Stimulated activated CD8-positive, alpha-beta memory T cell treated with anti-CD3 and anti-CD28 coated beads, Interleukin-15, amount 100 ng/mL, for 4 hours (primary cell): ENCODE results near the gene FEN1.

Experiments
- DNase-seq, 2 donors: peaks; one replicate each; pipeline ENCODE4 v3.0.0-alpha.2; 2020; ENCODE audit warnings: low read depth in 2 of 2

The FEN1 gene, protein sequence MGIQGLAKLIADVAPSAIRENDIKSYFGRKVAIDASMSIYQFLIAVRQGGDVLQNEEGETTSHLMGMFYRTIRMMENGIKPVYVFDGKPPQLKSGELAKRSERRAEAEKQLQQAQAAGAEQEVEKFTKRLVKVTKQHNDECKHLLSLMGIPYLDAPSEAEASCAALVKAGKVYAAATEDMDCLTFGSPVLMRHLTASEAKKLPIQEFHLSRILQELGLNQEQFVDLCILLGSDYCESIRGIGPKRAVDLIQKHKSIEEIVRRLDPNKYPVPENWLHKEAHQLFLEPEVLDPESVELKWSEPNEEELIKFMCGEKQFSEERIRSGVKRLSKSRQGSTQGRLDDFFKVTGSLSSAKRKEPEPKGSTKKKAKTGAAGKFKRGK

GRCh38 chr11:61792310-61793082 lies at the start of gene FEN1, which contains the start of gene TMEM258:
TSS of gene FEN1 (plus strand) at chr11:61792911. CDS start at chr11:61795362, 2,451 bp downstream.
TSS of gene TMEM258 (minus strand) at chr11:61792599. CDS start at chr11:61792558, 41 bp downstream.
- peak; percentile 71 to 79 for DNase-seq

- no peak for DNase-seq
Observed at GRCh38 chr11:61743486-61744095, 49.1 kb upstream of the FEN1 start.

- DNase-seq: no peak
Observed at GRCh38 chr11:61744181-61744580, 48.5 kb upstream of the FEN1 start.

GRCh38 chr11:61744609-61745156 lies 48.0 kb upstream of the FEN1 start:
- no peak for DNase-seq

DNA sequence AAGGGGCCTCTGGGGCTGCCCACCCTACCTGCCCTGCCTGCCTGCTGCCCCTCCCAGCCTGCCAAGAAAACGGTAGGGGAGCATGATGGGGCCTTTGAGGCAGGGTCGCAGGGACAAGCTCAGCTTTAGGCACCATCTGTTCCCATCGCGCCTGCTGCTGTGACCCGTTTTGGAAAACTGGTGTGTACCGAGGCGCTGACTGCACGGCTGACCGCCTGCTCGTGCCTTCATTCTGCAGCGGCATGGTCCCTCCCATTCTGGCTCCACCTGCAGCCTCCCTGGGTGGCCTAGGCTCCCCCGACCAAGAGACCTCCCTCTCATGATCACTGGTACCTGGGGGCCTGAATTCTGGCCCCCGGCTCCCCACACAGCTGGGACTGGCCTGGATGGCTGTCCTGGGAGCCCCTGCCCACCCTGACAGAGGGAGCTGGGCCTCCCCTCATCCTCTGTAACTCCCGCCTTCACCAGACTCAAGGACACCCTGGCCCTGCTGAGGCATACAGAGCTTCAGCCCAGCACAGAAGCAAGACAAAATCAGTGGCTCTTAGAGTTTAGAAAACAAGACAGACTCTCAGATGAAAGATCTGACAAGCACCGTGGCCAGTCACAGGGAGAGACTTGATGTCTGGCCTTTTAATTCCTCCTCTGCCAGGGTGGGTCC lies 46.8 kb upstream of the FEN1 start:
- DNase-seq: no peak

DNA sequence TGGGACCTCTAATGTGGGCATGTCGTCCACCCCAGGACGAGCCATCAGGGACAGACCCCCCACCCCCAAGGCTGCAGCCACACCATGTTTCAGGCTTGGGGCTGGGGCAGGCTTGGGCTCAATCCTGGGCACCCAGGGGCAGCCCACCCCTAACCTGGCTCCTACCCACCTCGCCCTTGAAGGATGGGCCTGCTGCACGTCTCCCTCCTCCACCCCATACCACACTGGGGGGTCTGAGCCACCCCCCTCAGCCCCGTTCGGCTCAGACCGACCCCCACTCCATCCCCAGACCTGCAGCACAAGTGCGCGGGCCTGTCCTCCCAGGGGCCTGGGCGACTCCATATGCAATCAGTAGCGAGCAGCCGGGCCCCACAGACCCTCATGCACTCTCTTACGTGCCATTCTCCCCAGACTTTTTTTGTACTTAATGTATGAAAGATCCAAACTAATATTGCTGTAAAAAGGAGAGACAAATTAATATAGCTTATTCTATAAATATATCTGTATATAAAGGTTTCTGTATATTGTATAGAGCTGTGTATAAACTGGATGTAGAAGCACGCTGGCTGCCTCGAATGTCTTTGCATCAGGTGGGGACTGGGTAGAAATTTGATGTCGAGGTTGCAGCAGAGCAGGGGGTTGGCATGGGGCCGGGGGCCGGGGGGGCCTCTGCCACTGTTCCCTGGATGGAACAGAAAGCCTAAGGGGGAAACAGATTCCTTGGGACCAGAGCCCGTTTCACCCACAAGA lies 46.1 kb upstream of the FEN1 start:
- DNase-seq: no peak

GRCh38 chr11:61747192-61747966 lies 45.3 kb upstream of the FEN1 start:
- DNase-seq: no peak

- DNase-seq: no peak
Observed at GRCh38 chr11:61747967-61748285, 44.8 kb upstream of the FEN1 start.

DNA sequence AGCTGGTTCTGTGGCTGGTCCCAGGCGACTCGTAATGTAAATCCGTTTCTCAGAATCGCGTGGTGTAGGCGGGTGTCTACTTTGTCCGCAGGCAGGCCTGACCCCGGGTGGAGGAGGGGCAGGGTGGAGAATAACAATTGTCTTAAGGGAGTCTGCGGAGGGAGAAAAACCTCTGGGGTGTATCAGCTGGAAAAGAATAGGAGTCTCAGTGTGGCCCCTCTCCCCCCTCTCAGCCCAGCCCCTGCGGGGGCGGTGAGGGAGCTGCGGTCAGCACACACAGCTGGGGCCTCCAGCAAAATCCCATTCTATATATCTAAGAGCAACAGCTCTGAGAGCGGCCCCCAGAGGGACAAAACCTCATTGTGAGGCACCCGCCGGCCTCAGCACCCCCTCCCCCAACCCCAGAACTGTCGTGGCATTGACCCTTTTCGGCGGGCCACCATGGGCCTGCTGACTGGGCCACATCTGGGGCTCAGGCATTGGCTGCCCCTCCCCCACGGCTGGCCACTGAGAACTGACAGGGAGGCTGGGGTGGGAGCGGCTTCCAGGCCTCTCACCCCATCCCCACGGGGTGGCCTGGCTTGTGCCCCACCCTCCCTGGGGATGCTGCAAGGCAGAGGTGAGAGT lies 43.0 kb upstream of the FEN1 start:
- no peak for DNase-seq

DNA sequence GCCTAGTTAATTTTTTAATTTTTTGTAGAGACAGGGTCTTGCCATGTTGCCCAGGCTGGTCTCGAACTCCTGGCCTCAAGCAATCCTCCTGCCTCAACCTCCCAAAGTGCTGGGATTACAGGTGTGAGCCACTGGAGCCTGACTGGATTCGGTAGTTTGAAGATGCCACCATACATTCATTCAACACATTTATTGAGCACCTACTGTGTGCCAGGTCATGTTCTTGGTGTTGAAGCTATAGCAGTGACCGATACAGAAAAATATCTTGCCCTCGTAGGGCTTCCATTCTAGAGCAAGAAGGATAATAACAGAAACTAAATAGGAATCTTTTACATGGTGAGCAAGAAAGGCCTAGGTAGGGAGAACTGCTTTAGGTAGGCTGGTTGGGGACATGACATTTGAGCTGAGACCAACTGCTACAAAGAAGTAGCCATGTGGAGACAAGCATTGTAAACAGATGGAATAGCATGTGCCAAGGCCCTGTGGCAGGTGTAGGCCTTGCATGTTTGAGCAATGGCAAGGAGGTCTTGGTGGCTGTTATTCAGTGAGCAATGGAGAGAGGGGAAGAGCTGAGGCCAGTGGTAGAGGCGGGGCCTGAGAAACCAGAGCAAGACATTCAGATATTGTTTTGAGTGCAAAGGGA lies 42.0 kb upstream of the FEN1 start:
- no peak for DNase-seq

GRCh38 chr11:61751384-61751783 lies 41.3 kb upstream of the FEN1 start:
- DNase-seq: no peak

DNA sequence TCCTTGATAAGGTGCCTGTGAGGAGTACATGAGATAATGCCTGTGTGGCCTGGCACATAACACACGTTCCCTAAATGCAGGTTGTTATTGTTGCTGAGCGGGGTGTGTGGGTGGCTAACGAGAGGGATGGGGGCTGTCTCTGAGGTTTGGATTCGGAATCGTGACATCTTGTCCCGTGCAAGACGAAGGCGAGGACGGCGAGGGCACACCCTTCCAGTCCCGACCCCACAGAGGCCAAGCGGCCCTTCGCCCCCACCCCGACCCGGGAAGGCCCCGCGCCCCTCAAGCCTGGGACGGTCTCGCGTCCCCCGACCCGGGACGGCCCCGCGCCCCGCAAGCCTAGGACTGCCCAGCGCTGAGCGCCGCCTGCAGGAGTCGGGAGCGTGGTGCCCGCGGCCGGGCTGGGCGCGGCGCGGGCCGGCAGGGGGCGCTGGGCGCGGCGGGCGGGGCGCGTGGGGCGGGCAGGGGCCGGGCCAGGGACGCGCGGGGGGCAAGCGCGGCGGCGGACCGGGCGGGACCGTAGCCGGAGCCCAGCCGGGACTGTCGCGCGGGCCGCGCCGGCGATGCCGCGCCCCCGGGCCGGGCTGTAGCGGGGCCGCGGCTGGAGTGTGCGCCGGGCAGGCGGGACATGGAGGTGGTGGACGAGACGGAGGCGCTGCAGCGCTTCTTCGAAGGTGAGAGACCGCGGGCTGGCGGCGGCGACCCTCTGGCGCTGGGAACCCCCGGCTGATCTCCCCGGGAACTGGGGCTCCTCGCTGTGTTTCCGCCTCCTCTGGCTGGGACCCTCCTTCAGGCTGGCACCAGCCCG lies 40.4 kb upstream of the FEN1 start, which contains the start of gene MYRF:
MYRF (plus strand) TSS at position 520 of the 808 bp plus-strand sequence; CDS start at position 629, 109 bp downstream.
- peak in 1 of 2 donors; percentile 29 for DNase-seq

- no peak for DNase-seq
Observed at GRCh38 chr11:61752925-61753521, 39.7 kb upstream of the FEN1 start.

GRCh38 chr11:61753672-61754071 lies 39.0 kb upstream of the FEN1 start:
- DNase-seq: no peak

DNA sequence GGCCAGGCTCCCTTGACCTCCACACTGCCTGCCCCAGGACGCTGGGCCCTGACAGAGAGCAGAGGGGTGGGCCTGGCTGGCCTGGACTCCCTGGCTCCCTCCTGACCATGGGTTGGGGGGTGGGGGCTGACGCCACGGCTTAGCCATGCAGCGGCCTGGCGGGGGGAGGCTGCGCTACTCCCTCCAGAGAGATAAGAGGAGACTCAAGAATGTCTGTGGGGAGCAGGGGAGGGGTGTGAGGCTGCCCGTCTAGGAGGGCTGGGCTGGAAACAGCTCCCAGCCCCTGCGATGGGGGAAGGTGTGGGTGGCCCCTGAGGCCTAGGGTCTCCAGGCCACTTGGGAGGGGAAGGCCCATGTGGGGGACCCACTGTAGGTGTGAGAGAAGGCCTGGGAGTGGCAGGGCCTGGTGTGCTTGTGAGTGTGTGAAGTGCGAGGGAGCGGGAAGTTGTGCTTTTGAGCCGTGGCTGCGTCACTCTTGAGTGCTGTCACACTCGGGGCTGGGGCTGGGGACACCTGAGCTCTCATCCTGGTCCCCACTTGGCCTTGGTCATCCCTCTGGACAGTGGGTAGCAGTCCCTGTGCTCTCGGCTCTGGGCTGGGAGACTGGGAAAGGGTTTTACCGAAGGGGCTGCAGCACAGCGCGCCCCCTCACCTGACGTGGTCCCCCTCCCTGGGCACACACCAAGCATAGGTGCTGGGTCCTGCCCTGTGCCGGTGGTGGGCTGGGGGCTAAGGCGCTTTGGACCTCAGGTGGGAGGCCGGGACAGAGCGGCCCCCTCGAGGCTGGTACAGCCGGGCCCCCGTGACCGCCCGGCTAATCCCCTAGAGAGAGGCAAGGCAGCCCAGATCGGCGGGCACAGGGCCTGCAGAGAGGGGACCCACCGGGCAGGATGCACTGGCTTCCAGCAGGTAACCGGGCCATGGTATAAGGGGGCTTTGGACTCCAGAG lies 37.9 kb upstream of the FEN1 start:
- DNase-seq: no peak

DNA sequence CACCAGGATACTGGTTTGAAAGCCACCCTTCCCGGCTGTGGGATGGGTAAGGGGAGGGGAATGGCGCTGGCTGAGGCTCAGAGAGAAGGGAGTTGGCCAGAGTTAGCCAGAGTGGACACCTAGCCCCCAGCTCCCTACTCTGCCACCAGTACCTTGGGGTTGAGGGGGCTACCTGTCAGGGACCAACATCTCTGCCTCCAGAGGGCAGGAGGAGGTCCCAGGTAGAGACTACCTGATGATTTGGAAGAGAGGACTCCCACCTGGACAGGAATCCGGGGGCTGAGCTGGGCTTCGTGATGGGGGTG lies 36.6 kb upstream of the FEN1 start:
- no peak for DNase-seq
